NCI-H1436 (cell line): ENCODE data around the gene TCF7L1.

Source experiments
- DNase-seq: peaks from one replicate; lab custom pipeline; 2025; lab: John Stamatoyannopoulos, UW

Gene TCF7L1

GRCh38 chr2:85163675-85164074 lies 30.5 kb downstream of the TCF7L1 start:
- no peak for DNase-seq

GRCh38 chr2:85164145-85164569 lies 31.0 kb downstream of the TCF7L1 start:
- peak; percentile 19 for DNase-seq

GRCh38 chr2:85165088-85165690 lies 32.0 kb downstream of the TCF7L1 start:
- DNase-seq, result no peak

- DNase-seq, result no peak
These were observed 32.8 kb downstream of the TCF7L1 start for GRCh38 chr2:85166021-85166420.

- DNase-seq, result no peak
These were observed 34.3 kb downstream of the TCF7L1 start for GRCh38 chr2:85167479-85167878.

GRCh38 chr2:85168942-85169341 lies 35.8 kb downstream of the TCF7L1 start:
- no peak for DNase-seq

GRCh38 chr2:85169581-85169980 lies 36.4 kb downstream of the TCF7L1 start:
- no peak for DNase-seq

- no peak for DNase-seq
These were observed 37.8 kb downstream of the TCF7L1 start for GRCh38 chr2:85170938-85171475.

- no peak for DNase-seq
These were observed 38.7 kb downstream of the TCF7L1 start for GRCh38 chr2:85171916-85172315.

- DNase-seq, result no peak
These were observed 40.7 kb downstream of the TCF7L1 start for GRCh38 chr2:85173909-85174308.

GRCh38 chr2:85174943-85175342 lies 41.8 kb downstream of the TCF7L1 start:
- no peak for DNase-seq

GRCh38 chr2:85175369-85176299 lies 42.4 kb downstream of the TCF7L1 start:
- no peak for DNase-seq

GRCh38 chr2:85177031-85177824 lies 44.0 kb downstream of the TCF7L1 start:
- no peak for DNase-seq

GRCh38 chr2:85178154-85178553 lies 45.0 kb downstream of the TCF7L1 start:
- no peak for DNase-seq

- no peak for DNase-seq
These were observed 45.8 kb downstream of the TCF7L1 start for GRCh38 chr2:85178980-85179411.

- no peak for DNase-seq
These were observed 46.3 kb downstream of the TCF7L1 start for GRCh38 chr2:85179541-85179940.

GRCh38 chr2:85180322-85181133 lies 47.3 kb downstream of the TCF7L1 start:
- no peak for DNase-seq

- no peak for DNase-seq
These were observed 48.0 kb downstream of the TCF7L1 start for GRCh38 chr2:85181134-85181631.

- no peak for DNase-seq
These were observed 48.8 kb downstream of the TCF7L1 start for GRCh38 chr2:85181844-85182456.

GRCh38 chr2:85183076-85183475 lies 49.9 kb downstream of the TCF7L1 start:
- no peak for DNase-seq

- DNase-seq, result no peak
These were observed 50.3 kb downstream of the TCF7L1 start for GRCh38 chr2:85183479-85183878.
